IPS DF 6.9 (cell line): ENCODE results near the gene ABCG5.

ENCODE experiments used
- DNase-seq: peaks from one replicate; pipeline ENCODE4 v3.0.0-alpha.2; 2013; ENCODE audit warnings: low read depth, low spot score
- H3K27ac ChIP-seq: one replicate; pipeline ENCODE4 v1.5.1; 2013; ENCODE audit warnings: low read length, control low read depth
- H3K27me3 ChIP-seq: 2 replicates; pipeline ENCODE4 v1.6.1; 2013; ENCODE audit warnings: mild to moderate bottlenecking, low read length; ENCODE audit not compliant: control insufficient read depth, insufficient read depth
- H3K36me3 ChIP-seq: 2 replicates; pipeline ENCODE4 v1.6.1; 2013; ENCODE audit warnings: low read length; ENCODE audit not compliant: control insufficient read depth, insufficient read depth
- H3K4me1 ChIP-seq: 2 replicates; pipeline ENCODE4 v1.6.1; 2013; ENCODE audit warnings: low read length; ENCODE audit not compliant: control insufficient read depth, insufficient read depth
- H3K4me3 ChIP-seq: 2 replicates; pipeline ENCODE4 v1.5.1; 2013; ENCODE audit warnings: mild to moderate bottlenecking, low read length
- H3K9me3 ChIP-seq: 2 replicates; pipeline ENCODE4 v1.6.1; 2013; ENCODE audit warnings: low read length, inconsistent platforms; ENCODE audit not compliant: control insufficient read depth, insufficient read depth
- whole genome bisulfite sequencing: extraction: QIAGEN DNeasy Blood & Tissue Kit; methylation state at CpG from one replicate; pipeline ENCODE4 v1.1.7; 2013; ENCODE audit warnings: mixed read lengths, missing lambda C conversion rate; ENCODE audit not compliant: insufficient read length, insufficient coverage; 5-methylcytosine and 5-hydroxymethylcytosine counted together

ABCG5 gene

DNA sequence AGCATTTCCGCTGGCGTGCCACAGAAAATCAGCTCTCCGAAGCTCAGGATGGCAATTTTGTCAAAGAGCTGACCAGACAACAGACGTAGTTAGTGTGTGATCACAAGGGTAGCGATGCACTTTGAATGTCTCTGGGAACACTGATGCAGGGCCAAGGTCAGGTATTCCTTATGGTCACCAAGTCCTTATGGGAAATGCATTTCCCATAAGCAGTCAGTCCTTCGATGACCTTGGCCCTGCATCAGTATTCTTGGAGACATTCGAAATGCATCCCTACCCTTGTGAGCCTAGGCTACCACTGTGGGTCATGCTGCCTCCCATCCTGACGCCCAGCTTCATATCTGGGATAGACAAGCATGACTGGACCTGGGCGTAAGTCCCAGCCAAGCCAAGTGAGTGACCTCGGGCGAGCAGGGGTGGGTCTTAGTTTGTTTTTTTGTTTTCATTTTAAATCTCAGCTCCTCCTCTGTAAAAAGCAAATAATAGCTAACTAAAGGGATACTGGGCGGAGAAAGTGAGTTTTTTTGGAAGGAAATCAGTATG lies 13.6 kb downstream of the ABCG5 start:
- Histone ChIP-seq H3K27ac (no peak overlapping the region), H3K27me3 (no peaks in the 10 kb centered on the region), H3K4me1 (peaks cover 2% of the 10 kb centered on the region; the same call in 1 of the 2 replicates), H3K4me3 (no peak overlapping the region), H3K9me3 (no peaks in the 10 kb centered on the region), H3K36me3 (no peaks in the 10 kb centered on the region)
- WGBS = no CpG with 5 or more reads among the region's 12 CpGs
- DNase-seq = no peak

DNA sequence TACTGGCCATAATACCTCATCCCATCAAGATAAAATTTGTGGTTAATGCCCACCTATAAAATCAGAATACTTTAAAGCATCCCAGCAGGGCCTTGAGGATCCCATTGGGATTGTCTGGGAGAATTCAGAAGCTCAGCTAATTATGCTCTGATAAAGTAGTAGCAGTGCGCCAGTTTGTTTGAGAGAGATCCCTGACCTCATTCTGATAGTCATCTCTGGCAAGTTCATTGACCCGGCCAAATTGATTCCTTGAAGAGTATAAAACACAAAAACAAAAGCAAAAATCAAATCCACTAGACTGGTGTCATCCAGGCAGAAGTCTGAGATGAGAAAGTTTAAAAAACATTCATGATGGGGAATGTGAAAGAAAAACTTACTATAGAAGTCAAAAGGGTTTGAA lies 14.1 kb downstream of the ABCG5 start:
- DNase-seq = no peak
- Histone ChIP-seq H3K4me1 (peaks cover 2% of the 10 kb centered on the region; the same call in 1 of the 2 replicates), H3K4me3 (no peak overlapping the region), H3K27ac (no peak overlapping the region), H3K27me3 (no peaks in the 10 kb centered on the region), H3K36me3 (no peaks in the 10 kb centered on the region), H3K9me3 (no peaks in the 10 kb centered on the region)
- no CpG with 5 or more reads among the region's 2 CpGs for WGBS

DNA sequence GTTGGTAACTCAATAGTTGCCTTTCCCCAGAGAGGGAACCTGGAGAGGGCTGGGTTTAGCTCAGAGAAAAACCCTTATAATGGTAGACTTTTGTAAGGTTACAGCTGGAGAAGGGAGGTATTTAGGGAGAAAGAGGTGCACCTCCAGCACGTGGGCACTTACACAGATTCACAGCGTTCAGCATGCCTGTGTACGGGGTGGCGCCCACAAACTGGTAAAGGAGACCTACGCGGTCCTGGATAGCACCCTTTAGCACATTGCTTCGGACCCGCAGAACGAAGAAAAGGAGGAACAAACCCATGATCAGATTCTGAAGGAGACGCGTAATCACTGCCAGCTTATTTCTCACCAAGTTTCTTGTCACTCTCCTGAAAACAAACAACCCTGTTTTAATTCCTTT lies 14.9 kb downstream of the ABCG5 start:
- H3K4me1 ChIP-seq = peaks cover 2% of the 10 kb centered on the region; the same call in 1 of the 2 replicates
- DNase-seq = no peak
- H3K27ac ChIP-seq = no peak overlapping the region
- no peaks in the 10 kb centered on the region for H3K36me3 ChIP-seq
- no peaks in the 10 kb centered on the region for H3K27me3 ChIP-seq
- no peaks in the 10 kb centered on the region for H3K9me3 ChIP-seq
- WGBS = no CpG with 5 or more reads among the region's 11 CpGs
- no peak overlapping the region for H3K4me3 ChIP-seq

DNA sequence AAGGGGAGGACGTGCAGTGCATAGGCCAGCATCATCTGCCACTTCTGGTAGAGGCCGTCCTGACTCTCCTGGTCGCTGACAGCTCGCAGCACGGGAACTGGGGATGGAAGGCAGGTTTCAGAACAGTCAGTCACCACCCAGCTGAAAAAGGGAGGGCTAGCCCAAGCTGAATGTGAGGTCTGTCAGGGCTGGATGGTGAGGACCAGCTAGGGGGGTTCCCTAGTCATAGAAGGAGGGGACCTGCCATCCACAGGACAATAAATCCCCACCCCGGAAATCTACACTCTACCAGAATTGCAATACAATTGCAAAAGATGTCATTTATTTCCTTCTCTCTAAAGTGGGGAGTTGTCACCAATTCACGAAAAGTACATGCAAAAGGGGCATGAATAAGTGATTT lies 15.8 kb downstream of the ABCG5 start:
- H3K36me3 ChIP-seq = no peaks in the 10 kb centered on the region
- H3K9me3 ChIP-seq = no peaks in the 10 kb centered on the region
- H3K27ac ChIP-seq = no peak overlapping the region
- H3K27me3 ChIP-seq = no peaks in the 10 kb centered on the region
- no CpG with 5 or more reads among the region's 7 CpGs for WGBS
- H3K4me3 ChIP-seq = no peak overlapping the region
- no peak for DNase-seq
- peaks cover 2% of the 10 kb centered on the region; the same call in 1 of the 2 replicates for H3K4me1 ChIP-seq

DNA sequence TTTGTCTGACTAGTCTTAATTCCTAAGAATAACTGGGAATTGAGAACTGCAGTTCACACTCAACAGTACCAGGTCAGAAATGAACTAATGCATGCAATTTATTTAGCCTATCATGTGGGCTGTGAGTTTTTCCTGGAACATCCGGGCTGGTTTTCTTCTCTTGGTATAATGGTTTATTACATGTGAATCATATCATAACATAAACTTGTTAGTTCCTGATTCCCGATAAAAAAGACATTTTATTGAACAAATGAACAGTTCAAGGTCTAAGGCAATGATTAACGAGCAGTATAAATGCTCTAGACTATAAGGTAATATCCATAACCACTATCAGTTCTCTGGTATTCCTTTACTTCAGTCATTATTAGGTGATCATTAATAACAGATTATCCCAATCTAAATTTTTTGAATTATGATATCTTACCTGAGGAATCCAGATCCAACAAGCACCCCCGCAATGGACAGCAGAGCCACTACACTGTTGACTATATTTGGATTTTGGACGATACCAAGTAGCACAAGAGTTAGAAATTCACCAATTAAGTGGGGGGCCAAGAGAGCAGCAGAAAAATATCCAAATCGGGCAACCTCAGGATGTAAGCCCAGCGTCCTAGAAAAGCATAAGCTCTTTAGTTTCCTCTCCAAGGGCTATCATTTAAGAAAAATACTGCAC lies 19.0 kb downstream of the ABCG5 start:
- no peak for DNase-seq
- no CpG with 5 or more reads among the region's 7 CpGs for WGBS
- Histone ChIP-seq H3K27ac (no peak overlapping the region), H3K36me3 (no peaks in the 10 kb centered on the region), H3K27me3 (no peaks in the 10 kb centered on the region), H3K4me3 (no peak overlapping the region), H3K4me1 (peaks cover 2% of the 10 kb centered on the region; the same call in 1 of the 2 replicates), H3K9me3 (no peaks in the 10 kb centered on the region)

DNA sequence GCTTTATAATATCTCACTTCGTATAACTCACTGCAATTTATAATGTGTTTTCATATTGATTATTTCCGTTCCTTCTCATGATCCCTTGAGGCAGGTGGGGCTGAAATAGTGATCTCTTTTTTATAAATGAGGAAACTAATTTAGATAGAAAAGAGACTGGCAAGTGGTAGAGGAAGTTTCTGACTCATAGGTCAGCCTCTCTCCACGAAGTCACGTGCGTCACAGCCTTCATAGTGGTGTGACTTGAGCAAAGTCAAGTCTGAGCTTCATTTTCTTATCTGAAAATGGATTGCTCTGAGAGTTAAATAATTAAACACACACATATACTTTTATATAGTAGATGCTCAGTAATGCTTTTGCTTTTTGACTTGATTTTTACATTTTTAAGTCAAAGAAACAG lies 19.9 kb downstream of the ABCG5 start:
- no peaks in the 10 kb centered on the region for H3K36me3 ChIP-seq
- WGBS = 100% methylated on average over 2 of the region's 5 CpGs
- no peak for DNase-seq

DNA sequence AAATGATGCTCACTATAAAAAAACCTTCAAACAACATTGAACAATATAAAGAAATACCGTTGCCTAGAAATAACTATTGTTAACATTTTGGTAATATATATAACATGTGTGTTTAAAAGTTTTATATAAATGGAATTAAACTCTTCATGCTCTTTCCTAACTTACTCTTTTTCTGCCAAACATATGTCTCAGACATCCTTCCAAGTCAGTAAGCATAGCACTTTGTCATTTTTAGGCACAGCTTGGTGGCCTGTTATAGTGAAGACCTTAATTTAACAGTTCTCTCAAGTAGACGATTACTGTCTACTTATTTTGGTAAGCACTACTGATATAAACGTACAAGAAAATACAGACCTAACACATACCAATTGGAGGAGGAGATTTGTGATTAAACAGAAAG lies 23.9 kb downstream of the ABCG5 start:
- no CpG with 5 or more reads among the region's 3 CpGs for WGBS

More for the DNA sequence above, 19.9 kb downstream of the ABCG5 start:
- Histone ChIP-seq H3K27me3 (no peaks in the 10 kb centered on the region), H3K9me3 (no peaks in the 10 kb centered on the region), H3K27ac (no peak overlapping the region), H3K4me3 (no peak overlapping the region), H3K4me1 (peaks cover 2% of the 10 kb centered on the region; the same call in 1 of the 2 replicates)

DNA sequence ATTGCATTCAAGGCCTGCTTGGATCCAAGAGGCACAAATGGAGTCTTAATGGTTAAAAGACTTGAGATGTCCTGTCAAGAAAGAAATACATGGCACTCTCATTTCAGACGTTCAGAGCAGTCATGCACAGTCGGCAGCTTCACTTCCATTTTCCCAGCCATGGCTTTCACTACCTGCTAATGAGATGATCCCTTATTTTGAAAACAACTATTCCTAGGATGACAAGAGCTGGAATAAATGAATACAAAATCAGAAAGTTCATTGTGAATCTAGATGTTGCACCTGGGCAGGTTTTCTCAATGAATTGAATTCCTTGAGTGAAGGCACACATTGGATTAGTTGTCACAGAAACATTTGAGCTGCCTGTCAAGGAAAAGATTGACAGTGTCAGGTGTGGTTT lies 25.7 kb downstream of the ABCG5 start:
- H3K4me1 ChIP-seq = no peaks in the 10 kb centered on the region
- H3K9me3 ChIP-seq = no peaks in the 10 kb centered on the region
- H3K27me3 ChIP-seq = no peaks in the 10 kb centered on the region
- DNase-seq = no peak
- no CpG with 5 or more reads among the region's 2 CpGs for WGBS
- no peak overlapping the region for H3K27ac ChIP-seq
- no peaks in the 10 kb centered on the region for H3K36me3 ChIP-seq
- H3K4me3 ChIP-seq = no peak overlapping the region

More for the DNA sequence above, 23.9 kb downstream of the ABCG5 start:
- no peak overlapping the region for H3K27ac ChIP-seq
- H3K9me3 ChIP-seq = no peaks in the 10 kb centered on the region
- no peaks in the 10 kb centered on the region for H3K27me3 ChIP-seq
- no peak for DNase-seq
- no peaks in the 10 kb centered on the region for H3K36me3 ChIP-seq
- no peak overlapping the region for H3K4me3 ChIP-seq
- no peaks in the 10 kb centered on the region for H3K4me1 ChIP-seq

DNA sequence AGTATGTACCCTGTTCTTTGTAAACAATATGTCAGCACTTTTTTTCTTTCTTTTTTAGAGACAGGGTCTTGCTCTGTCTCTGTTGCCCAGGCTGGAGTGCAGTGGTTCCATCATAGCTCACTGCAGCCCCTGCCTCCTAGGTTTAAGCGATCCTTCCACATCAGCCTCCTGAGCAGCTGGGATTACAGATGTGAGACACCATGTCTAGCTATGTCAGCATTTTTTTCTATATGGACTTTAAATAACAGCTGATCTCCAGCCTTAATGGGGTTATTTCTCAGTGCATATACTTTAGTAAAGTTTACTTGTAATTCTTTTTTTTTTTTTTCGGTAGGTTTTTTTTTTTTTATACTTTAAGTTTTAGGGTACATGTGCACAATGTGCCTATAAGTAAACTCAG lies 26.6 kb downstream of the ABCG5 start:
- no CpG with 5 or more reads among the region's 2 CpGs for WGBS
- Histone ChIP-seq H3K36me3 (no peaks in the 10 kb centered on the region), H3K27ac (no peak overlapping the region), H3K4me1 (no peaks in the 10 kb centered on the region), H3K4me3 (no peak overlapping the region), H3K9me3 (no peaks in the 10 kb centered on the region), H3K27me3 (no peaks in the 10 kb centered on the region)
- no peak for DNase-seq

DNA sequence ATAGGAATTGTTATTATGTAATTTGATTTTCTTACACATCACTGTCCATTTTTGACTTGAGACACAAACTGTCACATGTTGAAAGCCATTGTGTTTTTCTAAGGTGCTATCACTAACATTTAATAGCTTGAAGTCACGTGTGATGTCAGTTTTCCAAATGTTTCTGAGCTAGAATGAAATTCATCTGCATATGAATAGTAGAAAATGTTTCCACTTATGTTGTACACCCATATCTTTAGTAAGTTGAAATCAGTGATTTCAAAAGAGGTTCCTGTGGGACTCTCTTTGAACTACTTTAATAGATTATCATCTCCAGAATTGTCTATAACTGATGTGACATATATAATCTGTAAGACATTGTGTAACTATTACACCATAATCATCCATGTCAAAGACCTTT lies 27.8 kb downstream of the ABCG5 start:
- DNase-seq = no peak
- no peaks in the 10 kb centered on the region for H3K27me3 ChIP-seq
- H3K4me1 ChIP-seq = no peaks in the 10 kb centered on the region
- no peak overlapping the region for H3K27ac ChIP-seq
- WGBS = no CpG with 5 or more reads among the region's 1 CpG
- no peaks in the 10 kb centered on the region for H3K36me3 ChIP-seq
- no peaks in the 10 kb centered on the region for H3K9me3 ChIP-seq
- H3K4me3 ChIP-seq = no peak overlapping the region

DNA sequence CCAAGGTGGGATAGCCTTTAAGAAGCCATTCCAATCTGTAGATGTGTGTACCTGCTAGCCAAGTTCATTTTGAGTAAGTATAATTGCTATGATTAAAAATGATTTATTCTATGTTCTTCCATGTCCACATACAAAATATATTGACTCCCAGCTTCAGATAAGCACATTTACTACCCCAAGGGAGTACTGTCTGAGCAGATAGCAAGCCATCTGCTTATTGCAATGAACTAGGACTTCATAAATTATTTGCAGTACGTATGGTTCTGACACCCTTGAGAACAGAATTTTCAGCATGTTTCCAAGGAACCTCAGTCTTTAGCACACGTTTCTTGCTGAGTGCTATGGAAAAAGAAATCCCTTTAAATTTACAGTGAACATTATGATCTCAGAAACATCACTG lies 28.2 kb downstream of the ABCG5 start:
- no peaks in the 10 kb centered on the region for H3K36me3 ChIP-seq
- H3K27me3 ChIP-seq = no peaks in the 10 kb centered on the region
- H3K27ac ChIP-seq = no peak overlapping the region
- H3K9me3 ChIP-seq = no peaks in the 10 kb centered on the region
- H3K4me1 ChIP-seq = no peaks in the 10 kb centered on the region
- no peak for DNase-seq
- no CpG with 5 or more reads among the region's 2 CpGs for WGBS
- H3K4me3 ChIP-seq = no peak overlapping the region
